Left renal cortex interstitium (tissue), 4 donors: Measurements from ENCODE around the gene HYCC1. TPM values are rescaled to one million over a fixed set of nuclear protein-coding genes. Genes with fewer than 3 reads are reported as not detected.
A peak's percentile ranks its signal among the peaks of the same experiment; 100 is the strongest.

Experiments
- DNase-seq, 4 donors: peaks; one replicate each; pipeline ENCODE4 v3.0.0-alpha.2; 2013; ENCODE audit warnings: low read depth in 4 of 4, low spot score in 2 of 4, missing footprints in 1 of 4
- polyA plus RNA-seq, 4 donors: library from polyadenylated mRNA; unstranded; fragments of 120-200 nt; gene quantifications; one replicate each; pipeline ENCODE4 v1.2.1, GENCODE V29; 2013; ENCODE audit not compliant: insufficient read length in 4 of 4

The HYCC1 gene
- polyA plus RNA-seq, 4 donors = 20.7 to 23.5 (median 22.1) TPM

GRCh38 chr7:23017309-23017708, 3.4 kb upstream of the HYCC1 start:
- DNase-seq = no peak

- DNase-seq = no peak
Measured at GRCh38 chr7:23016345-23017253, 2.7 kb upstream of the HYCC1 start.

DNA sequence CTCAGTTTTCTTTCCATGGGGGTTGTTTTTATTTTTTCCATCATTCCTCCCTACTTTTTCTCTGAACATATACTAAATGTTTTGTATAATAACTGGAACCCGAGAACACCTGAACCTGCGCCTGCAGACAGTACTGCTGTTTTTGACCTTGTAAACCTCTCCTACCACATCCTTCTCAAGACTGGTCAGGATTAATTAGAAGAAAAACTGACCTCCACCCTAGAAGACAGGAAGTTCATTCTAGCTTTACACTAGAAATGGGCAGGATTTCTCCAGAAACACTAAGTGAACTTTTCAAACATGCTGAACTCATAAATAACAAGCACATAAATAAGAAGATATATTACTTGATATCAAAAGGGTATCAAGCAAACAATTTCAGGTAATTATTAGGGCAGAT, 751 bp upstream of the HYCC1 start:
- DNase-seq = no peak

DNA sequence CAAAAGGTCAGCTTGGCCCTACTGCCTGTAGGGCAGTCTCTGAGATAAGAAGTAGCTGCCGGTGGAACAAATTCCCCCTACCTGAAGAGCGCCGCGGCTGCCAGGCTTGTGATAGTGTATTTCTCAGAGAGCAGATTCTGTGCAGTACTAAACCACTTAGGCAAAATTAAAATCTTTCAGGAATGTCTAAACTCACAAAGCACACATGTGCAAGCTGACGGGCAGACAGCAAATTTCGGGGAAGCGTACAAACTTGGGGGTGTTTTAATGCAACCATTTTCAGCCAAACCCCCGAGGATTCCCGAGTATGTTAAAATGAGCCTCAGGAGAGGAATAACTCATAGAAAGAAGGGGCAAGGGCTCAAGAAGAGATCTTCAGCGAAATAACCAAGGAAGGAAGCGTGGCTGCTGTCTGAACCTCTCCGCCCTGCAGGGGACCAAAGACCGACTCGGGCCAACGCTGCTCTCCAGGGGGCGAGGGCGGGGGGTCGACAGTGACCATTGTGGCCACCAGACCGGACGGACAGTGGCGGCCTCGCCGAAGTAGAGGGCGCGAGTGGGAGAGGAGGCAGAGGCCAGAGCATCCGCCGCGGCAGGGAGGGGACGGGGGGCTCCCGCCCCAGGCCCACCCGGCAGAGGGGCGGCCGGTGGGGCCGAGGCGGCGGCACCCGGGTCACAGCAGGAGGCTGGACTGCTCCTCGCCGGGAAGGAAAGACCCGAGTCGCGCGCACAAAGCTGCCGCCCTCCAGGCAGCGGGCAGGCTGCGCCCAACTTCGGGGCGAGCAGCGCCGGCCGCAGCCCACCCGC, 819 bp downstream of the HYCC1 start:
- peak in 2 of 4 donors; percentile 17 to 29 for DNase-seq

DNA sequence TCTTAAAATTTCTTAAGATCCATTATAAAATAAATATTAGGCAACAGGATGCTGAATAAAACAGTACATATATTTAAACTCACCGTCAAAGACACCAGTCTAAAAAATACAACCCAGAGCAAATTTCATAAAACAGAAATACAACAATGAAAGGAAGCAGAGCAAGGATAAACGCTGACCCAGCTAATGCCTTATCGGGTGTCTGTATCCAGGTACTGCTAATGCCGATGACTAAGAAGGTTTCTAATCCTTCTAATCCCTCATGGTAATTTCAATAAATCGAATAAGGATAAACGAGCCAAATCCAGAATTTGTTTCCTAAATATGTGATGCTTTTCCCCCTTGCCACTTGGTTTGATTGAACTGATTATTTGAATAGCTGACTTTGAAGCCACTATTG, 1.7 kb downstream of the HYCC1 start:
- no peak for DNase-seq

GRCh38 chr7:23011222-23011924, 2.6 kb downstream of the HYCC1 start:
- DNase-seq = no peak

DNA sequence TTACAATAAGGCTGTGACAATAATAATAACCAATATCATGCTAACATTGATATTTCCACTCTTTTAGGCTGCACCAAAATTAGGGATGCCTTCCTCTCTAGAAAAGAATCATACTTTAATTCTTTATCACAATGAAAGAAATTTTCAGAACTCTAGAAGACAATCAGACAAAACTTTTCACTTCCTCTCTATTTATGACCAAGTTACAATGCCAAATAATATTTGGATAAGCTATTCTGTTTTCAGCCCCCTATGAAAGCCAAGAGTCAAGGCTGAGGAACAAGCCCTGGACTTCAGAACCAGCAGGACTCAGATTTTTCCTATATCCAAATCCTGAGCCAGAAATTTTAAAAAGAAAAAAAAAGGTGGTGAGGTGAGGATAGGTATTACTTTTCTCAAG, 4.6 kb downstream of the HYCC1 start:
- no peak for DNase-seq

DNA sequence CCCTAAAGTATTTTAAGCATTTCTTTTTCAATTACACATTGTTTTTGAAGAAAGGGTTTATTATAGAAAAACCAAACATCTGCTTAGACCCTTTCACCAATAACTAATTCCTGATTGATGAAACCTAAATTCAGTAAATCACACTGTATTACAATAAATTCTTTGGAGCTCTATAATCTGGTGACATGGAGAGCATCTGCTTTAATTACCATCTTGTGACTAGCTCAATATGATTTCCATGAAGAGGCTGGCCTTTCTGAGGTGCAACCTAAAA, 9.7 kb downstream of the HYCC1 start:
- DNase-seq = no peak

GRCh38 chr7:23003505-23004246, 10.3 kb downstream of the HYCC1 start:
- no peak for DNase-seq

DNA sequence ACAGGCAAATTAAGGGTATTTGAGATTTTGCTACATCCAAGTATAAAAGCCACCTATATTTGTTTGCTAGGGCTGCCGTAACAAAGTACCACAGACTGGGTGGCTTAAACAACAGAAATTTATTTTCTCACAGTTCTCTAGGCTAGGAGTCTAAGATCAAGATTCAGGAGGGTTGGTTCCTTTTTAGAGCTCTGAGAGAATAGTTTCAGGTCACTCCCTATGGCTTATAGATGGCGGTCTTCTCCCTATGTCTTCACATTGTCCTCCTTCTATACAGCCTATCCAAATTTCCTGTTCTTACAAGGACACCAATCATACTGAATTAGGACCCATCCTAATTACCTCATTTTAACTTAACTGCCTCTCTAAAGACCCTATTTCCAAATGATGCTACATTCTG, 11.2 kb downstream of the HYCC1 start:
- DNase-seq = no peak

DNA sequence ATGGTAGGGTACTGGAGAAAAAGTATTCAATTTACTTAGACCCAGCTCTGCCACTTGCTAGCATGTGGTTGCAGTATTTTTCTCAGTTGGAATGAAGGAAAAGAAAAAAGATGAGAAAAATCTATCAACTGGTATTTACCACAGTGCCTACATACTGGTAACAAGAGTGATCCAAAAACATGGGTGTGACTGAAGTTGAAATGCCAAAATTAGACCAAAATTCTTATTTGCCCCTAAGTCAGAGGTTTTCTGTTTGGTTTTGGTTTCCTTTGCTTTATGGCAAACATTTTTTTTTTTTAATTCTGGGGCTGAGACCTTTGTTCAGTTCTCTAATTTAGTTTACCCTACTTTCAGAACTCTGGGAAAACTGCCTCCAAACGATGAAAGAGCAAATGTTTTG, 12.3 kb downstream of the HYCC1 start:
- no peak for DNase-seq

DNA sequence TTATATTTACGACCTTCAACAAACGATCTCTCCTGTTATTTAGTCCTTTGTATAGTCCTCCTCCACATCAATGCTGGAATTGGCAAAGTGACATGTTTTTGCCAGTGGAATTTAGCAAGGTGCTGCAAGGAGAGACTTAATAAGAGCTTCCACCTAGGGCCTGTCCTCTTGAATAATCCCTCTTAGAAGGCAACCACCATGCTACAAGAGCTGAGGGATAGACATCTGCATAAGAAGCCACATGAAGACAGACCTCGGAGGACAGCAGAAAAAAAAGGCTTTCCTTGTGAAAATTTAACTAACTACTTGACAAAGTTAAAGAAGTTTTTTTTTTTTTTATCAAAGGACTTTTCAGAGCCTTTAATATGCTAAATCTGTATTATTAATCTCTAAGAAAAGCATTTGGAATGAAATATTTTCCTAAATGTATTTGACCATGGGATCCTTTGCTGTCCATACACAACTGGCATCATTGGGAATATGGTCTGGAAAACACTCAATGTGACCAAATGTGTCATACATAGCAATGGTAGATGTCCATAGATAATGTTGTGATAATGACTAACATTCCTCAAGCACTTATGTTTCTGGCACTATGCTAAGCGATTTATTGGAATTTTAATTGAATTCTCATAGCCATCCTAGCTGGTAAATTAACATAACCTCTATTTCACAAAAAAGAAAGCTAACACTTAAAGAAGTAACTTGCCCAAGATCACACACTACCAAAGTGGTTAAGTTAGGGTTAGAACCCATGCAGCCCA, 13.2 kb downstream of the HYCC1 start:
- no peak for DNase-seq

- DNase-seq = no peak
Measured at GRCh38 chr7:22998519-22998896, 15.4 kb downstream of the HYCC1 start.

DNA sequence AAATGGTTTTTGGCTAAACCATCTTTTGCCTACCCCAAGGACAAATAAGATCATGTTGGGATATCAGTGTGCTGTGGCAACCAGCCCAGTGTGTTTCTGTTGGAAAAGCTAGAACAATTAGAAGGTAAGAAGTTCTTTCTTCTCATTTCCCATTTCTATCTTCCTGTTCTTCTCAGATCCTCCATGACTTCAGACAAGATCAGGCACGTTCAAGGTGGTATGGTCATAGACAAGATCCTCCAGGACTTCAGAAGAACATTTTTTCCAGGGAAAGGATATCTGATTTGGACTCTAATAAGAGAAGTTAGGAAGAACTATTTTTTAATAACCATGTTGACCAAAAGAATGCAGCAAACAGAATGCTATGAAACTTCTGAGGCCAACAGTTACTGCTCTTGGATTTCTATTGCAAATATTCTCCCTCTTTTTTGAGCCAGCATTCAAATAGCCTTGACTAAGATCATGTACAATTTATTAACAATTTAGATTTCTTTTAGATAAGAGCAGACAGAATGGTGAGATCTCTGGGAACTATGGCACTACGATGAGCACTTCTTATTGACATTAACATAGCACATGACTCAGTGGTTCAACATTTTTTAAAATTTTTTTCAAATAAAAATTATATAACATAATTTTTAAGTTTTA, 15.9 kb downstream of the HYCC1 start:
- no peak for DNase-seq

GRCh38 chr7:22996470-22996869, 17.5 kb downstream of the HYCC1 start:
- DNase-seq = no peak

DNA sequence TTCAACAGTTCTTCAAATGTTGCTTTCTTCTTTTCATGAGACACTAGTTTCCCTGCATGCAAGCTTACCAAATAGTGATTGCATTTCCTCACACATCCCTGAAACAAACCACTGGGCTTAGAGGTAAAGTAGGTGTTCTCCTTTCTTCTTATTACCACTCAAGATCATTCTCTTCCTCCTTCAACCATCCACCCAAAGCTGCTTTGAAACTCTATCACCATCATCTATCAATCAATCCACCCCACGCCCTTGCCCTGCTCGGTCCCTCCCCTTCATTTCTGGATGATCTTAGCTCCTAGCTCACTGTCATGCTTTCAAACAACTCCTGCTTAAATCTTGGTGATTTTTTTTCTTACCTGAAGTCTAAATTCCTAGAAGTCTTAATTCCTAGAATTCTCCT, 18.9 kb downstream of the HYCC1 start:
- no peak for DNase-seq

GRCh38 chr7:22992874-22993840, 20.8 kb downstream of the HYCC1 start:
- DNase-seq = no peak

DNA sequence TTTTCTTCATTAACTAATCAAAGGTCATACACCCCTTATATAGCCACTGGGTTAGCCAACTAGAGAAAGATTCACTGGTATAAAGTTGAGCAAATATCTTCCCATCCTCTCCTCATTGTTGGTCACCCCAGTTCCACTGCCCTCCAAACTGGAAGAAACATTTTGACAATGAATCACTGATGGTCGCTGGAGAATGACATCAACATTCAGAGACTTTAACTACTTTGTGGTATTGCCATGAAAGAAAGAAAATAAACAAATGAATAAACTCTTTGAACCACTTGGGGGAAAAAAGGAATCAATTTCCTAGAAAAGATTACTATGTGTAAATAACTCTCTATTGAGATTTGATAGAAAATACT, 23.4 kb downstream of the HYCC1 start:
- no peak for DNase-seq
